ENCODE data around the gene DACT2.
"Not testable (repeated sequence)": the region's sequence is repeated elsewhere in the genome, so short reads cannot be mapped to it uniquely, and the experiment has no call there.

Gene DACT2

GRCh38 chr6:168319279-168320111 is at the start of gene DACT2:
TSS of gene DACT2 (minus strand) at chr6:168319777. CDS start at chr6:168319633, 144 bp downstream.
- DNase-seq (ENCODE audit: low read depth, low spot score): no peak

DNA sequence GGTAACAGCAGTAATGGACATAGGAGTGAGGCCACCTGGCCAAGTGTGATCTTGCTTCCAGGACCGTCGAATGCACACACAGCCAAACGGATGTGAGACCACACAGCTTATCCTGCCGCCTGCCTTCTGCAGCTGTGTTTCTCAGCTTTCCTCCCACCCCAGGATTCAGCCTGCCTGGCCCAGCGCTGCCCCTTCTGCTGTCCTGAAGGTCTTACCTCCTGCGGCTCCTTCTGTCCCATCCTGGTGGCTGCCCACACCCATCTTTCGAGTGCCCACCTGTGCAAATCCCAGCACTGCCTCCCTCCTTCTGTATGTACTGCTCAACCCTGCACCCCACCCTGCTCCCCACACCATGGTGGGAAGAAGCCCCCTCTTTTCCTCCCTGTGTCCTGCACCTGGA is 49.4 kb upstream of the DACT2 start:
- DNase-seq (ENCODE audit: low read depth, low spot score): no peak

GRCh38 chr6:168368066-168368820 is 48.7 kb upstream of the DACT2 start:
- DNase-seq (ENCODE audit: low read depth, low spot score): no peak

DNA sequence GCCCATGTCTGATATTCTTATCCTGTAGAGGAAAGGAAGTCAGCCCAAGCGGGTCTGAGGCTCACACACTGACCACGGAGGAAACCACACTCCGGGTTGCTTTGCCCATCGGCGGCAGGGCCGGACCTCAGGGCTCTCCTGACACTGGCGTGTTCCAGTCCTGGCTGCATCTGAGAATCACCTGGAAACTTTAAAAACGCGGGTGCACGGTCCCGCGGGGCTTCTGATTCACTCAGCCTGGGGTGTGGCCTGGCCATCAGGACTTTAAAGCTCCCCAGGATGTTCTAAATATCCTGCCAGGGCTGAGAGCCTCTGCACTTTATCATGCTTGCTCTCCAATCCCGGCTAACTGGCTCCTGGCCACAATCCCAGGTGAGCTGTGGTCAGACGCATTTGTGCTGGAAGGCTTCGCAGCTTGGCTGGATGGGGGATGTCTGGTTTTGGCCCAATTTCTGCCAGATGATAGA is 47.7 kb upstream of the DACT2 start:
- no peak for DNase-seq (ENCODE audit: low read depth, low spot score)

GRCh38 chr6:168366473-168366872 is 46.9 kb upstream of the DACT2 start:
- no peak for DNase-seq (ENCODE audit: low read depth, low spot score)

- DNase-seq (ENCODE audit: low read depth, low spot score): no peak
Observed at GRCh38 chr6:168365422-168366165, 46.0 kb upstream of the DACT2 start.

- no peak for DNase-seq (ENCODE audit: low read depth, low spot score)
Observed at GRCh38 chr6:168364793-168365421, 45.3 kb upstream of the DACT2 start.

DNA sequence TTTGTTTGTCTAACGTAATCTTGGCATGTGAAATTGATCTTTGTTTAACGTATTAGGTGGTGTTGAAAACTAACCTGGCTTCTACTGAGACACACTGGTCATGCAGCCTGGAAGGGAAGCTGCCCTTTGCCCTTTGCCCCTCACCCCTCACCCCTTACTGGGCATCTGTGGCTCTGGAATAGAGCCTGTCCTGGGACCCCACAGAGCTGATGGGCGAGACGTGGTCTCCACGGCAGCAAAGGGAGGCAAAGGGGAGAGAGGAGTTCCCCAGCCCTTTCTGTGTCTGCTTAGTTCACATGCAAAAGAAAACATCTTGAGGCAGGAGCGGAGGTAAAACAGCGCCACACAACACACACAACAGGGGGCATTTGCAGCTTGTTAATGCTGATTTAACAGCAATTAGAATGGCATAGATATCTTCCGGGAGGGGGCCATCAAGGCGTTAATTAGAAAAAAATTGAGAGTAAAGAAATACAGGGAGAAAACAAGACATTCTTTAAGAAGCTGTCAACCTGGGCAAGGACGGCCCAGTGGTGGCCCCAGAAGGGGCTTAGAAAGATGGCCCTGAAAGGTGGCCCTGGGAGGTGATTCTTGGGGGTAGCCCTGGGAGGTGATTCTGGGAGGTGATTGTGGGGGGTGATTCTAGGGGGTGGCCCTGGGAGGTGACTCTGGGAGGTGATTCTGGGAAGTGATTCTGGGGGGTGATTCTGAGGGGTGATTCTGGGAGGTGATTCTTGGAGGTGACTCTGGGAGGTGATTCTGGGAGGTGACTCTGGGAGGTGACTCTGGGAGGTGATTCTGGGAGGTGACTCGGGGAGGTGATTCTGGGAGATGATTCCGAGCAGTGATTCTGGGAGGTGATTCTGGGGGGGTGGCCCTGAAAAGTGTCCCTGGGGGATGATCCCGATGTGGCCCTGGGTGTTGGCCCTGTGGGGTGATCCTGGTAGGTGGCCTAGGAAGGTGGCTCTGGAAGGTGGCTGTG is 44.5 kb upstream of the DACT2 start:
- no peak for DNase-seq (ENCODE audit: low read depth, low spot score)

- no peak for DNase-seq (ENCODE audit: low read depth, low spot score)
Observed at GRCh38 chr6:168363302-168363701, 43.7 kb upstream of the DACT2 start.

DNA sequence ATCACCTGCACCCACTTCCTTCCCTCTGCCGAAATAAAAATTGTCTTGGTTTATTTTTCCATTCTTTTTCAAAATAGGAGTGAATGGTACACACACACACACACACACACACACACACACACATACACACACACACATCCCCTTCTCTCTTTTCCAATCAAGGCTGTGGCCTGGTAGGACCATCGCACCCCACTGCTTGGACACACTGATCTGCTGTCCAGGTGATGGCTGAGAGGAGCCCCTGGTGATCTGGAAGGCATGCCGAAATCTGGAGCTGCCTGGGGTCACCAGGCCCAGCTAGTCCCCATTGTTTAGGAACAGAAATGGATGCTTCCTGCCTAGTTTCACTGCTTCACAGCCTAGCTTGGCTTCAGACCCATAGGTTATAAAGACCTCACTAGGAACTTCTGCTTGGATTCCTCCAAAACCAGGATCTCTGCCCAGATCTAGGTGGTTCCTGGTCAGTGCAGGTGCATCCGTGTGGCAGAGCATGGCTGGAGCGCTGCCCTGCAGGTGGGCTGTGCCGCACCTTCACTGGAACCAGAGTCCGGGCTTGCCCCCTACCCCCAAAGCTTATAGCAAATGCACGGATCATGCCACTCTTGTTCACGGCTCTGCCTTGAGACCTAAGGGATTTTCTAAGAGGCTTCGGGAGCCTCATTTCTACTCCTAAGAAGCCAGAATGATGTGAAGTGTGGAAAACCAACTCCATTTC is 42.9 kb upstream of the DACT2 start:
- DNase-seq (ENCODE audit: low read depth, low spot score): no peak

GRCh38 chr6:168361766-168362165 is 42.2 kb upstream of the DACT2 start:
- no peak for DNase-seq (ENCODE audit: low read depth, low spot score)

GRCh38 chr6:168359794-168360193 is 40.2 kb upstream of the DACT2 start:
- DNase-seq (ENCODE audit: low read depth, low spot score): no peak

DNA sequence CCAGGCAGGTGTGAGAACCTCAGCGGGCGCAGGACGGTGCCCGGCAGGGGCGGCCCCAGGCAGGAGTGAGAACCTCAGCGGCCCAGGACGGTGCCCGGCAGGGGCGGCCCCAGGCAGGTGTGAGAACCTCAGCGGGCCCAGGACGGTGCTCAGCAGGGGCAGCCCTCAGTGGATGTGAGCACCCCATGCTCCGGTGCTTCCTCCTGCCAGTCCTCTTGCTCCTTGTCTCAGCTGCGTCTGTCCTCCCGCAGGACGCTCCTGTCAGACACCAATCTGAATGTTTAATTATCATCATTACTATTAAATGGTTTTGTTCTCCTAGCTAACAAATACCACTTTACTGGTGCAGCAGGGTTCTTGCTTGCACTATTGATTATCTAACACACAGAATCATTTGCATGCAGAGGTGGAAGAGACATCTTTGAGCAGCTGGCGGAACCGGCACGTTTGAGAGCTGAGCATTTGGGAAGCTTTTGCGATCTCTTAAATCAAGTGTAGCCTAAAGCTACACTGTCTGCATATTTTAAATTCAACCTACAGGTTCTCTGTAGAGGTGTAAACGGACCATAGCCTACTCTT is 39.4 kb upstream of the DACT2 start:
- DNase-seq (ENCODE audit: low read depth, low spot score): no peak

GRCh38 chr6:168356872-168357271 is 37.3 kb upstream of the DACT2 start:
- DNase-seq (ENCODE audit: low read depth, low spot score): not testable (repeated sequence)

- no peak for DNase-seq (ENCODE audit: low read depth, low spot score)
Observed at GRCh38 chr6:168355716-168356522, 36.3 kb upstream of the DACT2 start.

DNA sequence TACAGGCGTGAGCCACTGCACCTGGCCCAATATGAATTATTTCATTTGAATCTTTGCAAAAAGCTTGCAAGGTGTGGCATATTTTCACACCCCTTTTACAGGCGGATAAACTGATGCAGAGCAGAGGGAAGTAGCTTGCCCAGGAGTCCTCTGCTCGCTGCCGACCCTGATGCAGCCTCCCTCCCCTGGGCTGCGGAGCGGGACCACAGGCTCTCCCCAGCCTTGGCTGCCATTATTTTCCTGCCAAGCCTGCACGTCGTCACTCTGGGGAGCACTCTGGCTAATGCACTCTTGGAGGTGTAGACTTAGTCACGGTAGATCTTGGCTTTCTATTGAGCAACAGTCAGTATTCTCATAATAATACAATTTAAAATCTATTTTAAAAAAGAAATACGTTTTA is 34.8 kb upstream of the DACT2 start:
- no peak for DNase-seq (ENCODE audit: low read depth, low spot score)

DNA sequence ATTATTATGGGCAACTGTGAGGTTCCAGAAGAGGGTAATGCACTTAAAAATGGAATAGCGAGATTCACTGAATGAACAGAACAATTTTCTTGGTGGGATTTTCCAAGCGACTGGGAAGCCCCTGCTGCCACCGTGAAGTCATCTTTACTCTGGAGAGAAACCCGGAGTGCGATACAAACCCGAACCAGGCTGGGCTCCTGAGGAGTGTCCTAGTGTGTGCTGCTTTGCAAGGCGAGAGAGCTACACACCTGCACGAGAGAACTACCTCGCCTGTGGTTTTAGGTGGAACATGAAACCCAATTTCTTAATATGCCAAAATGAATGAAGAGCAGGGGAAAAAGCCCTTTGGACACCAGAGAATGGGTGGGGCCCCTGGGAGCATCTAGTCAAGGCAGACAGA is 33.5 kb upstream of the DACT2 start:
- DNase-seq (ENCODE audit: low read depth, low spot score): no peak

DNA sequence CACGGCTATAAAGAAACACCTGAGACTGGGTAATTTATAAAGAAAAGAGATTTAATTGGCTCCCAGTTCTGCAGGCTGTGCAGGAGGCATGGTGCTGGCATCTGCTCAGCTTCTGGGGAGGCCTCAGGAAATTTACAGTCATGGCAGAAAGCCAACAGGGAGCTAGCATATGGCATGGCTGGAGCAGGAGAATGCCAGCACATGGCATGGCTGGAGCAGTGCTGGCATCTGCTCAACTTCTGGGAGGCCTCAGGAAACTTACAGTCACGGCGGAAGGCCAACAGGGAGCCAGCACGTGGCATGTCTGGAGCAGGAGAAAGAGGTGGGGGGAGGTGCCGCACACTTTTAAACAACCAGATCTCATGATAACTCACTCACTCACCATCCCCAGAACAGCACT is 32.5 kb upstream of the DACT2 start:
- DNase-seq (ENCODE audit: low read depth, low spot score): no peak
